NCI-H748 (cell line): ENCODE data around the gene B4GALT5.

Source experiments
- DNase-seq: peaks from one replicate; lab custom pipeline; 2025; ENCODE audit not compliant: unreplicated experiment; lab: John Stamatoyannopoulos, UW

B4GALT5 gene

GRCh38 chr20:49587111-49587570 lies 126.5 kb downstream of the B4GALT5 start:
- DNase-seq, result no peak

- no peak for DNase-seq
Observed at GRCh38 chr20:49585585-49586245, 128.0 kb downstream of the B4GALT5 start.

GRCh38 chr20:49584418-49585382 lies 129.0 kb downstream of the B4GALT5 start:
- DNase-seq, result no peak

GRCh38 chr20:49583669-49584417 lies 129.8 kb downstream of the B4GALT5 start:
- DNase-seq, result peak; percentile 6

- no peak for DNase-seq
Observed at GRCh38 chr20:49583343-49583668, 130.4 kb downstream of the B4GALT5 start.
